HG02610 (cell line): Measurements from ENCODE around the gene UBE2J1.
"Not testable (repeated sequence)": the region's sequence is repeated elsewhere in the genome, so short reads cannot be mapped to it uniquely, and the experiment has no call there.

Experiments used
- ATAC-seq: cut with Tn5 transposase; IDR thresholded peaks from one replicate; pipeline ENCODE4 v1.9.1; 2021; ENCODE audit warnings: mild to moderate bottlenecking, moderate library complexity; ENCODE audit not compliant: unreplicated experiment

Gene UBE2J1

DNA sequence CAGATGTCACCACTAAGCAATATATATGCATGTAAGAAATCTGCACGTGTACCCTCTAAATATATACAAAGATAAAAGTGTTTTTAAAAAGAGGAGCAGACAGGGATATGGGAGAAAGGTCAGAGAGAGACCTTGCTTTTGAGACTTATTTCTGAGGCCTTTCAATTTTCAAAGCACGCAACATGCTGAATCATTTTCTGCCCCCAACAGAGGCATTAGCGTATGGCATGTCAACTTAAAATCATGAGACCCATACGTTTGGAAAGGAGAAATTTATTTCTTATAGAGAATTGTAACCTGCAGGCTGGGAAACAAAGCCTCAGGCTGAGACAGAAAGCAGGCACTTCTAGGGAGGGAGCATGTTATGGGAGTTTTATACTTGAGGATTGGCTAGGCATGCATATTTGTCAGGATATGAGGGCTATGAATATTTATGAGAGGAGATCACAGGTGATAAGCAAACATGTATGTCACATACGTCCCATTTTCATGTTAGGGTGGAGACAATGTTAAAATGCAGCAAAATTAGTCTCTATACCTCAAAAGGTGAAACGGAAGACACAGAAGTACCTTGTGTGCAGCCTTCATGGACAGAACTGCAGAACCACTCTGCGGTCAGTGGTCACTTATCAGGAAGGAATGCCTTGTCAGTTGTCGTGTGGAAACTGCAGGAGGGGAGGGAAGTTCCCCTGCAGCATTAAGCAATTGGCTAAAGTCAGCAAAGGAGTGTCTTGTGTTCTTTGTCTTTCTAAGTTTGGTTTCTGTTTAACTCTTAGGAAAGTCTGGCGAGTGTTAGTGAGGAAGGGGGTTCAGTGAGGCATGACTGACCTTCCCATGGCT lies 31.2 kb downstream of the UBE2J1 start:
- ATAC-seq, result peak; percentile 56

DNA sequence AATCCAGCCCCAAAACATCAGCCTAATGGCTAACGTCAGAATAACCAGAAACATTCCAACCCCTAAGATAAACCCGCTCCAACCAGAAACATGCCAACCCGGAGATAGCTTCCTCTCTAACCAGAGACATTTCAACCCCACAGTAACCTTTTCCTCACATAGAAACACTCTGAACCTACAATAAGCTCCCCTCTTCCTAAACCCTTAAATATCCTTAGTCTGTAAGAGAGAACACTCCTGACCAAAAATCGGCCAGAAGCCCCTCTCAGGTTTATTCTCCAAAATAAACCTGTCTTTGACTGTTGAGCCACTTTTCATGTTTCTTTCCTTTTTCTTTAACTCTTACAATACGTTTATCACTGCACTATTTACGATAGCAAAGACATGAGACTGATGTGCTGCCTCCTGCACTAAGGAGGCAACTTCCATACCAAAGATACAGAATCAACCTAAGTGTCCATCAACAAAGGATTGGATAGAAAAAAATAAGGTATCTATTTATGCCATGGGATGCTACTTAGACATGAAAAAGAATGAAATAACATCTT lies 32.4 kb downstream of the UBE2J1 start:
- ATAC-seq, result no peak

DNA sequence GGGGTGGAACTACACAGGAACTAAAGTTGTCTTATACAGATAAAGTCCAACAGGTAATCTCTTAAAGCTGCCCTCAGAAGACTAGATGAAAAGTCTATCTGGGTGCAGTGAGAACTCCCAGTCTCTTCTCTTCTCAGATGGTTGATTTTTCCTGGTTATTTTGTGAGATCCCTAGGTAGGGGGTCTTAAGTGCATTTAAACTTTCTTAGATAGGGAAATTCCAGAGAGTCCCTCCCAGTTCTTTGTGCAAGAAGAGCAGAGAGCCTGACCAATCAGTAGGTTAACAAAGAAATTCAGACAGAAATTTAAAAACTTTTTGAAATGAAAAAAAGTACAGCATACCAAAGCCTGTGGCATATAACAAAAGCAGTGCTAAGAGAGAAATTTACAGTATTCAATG lies 35.5 kb downstream of the UBE2J1 start:
- no peak for ATAC-seq

DNA sequence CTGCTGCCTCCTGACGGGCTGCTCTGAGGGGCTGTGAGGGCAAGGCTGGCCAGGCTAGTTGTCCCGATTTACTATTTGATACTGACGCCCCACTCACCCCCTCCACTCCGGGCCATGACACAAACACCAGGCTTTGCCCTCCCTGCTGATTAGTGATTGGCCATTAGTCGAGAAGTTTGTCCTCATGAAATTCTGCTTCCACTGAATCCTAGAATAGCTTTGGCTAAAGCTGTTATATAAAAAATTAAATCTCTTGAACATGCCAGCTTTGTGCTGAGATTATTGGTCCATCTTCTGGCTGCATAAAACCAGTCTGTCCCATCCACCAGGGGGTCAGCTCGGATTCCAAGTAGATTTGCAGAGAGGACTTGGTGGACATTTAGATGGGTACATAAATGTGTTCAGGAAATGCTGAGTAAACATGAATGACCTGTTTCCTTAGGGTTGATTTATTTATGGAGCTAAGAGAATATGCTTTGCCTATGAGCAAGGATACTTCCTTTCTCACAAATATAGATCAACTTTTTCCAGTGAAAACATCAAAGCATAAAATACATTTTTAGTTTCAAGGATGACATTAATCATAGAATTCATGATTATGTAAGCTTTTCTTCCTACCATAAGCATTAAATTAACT lies 37.2 kb downstream of the UBE2J1 start, which contains the start of gene GABRR2:
Gene GABRR2 (minus strand): TSS at position 51 of the 637 bp plus-strand sequence. CDS start 134 bp downstream, outside the sequence.
- no peak for ATAC-seq

DNA sequence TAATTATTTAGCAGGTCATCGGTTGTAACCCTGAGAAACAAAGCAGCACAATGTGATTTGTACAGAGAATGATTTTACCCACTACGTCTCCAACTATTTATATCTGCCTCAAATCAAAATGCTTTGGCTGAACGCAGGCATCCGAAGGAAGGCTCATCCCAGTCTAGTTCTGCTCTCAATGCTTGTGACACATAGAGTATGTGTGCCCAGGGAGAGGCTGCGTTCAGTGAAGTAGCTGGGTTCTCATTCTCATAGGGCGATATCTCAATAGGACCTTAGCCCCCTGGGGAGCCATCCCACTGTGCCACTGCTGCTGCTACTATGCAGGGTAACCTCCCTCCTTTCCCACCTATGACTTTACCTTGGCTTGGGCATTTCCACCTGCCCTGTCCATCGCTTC lies 37.8 kb downstream of the UBE2J1 start:
- no peak for ATAC-seq

DNA sequence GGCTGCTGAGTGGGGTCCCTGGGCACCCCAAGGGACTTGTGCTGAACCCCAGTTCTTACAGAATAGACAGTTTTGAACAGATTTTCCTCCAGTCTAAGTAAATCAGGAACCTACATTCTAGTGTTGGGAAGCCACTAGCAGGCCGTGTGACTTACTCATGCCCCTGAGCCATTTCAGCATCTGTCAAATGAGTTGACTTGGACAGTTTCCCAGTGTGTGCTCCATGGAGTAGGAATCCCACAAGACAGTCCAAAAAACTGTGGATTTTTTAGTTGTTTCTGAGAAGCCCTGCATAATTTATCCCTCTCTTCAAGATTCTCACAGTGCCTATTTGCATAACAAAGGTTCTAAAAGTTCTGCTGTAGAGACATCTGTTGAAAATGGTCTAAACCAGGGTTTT lies 39.5 kb downstream of the UBE2J1 start:
- no peak for ATAC-seq

DNA sequence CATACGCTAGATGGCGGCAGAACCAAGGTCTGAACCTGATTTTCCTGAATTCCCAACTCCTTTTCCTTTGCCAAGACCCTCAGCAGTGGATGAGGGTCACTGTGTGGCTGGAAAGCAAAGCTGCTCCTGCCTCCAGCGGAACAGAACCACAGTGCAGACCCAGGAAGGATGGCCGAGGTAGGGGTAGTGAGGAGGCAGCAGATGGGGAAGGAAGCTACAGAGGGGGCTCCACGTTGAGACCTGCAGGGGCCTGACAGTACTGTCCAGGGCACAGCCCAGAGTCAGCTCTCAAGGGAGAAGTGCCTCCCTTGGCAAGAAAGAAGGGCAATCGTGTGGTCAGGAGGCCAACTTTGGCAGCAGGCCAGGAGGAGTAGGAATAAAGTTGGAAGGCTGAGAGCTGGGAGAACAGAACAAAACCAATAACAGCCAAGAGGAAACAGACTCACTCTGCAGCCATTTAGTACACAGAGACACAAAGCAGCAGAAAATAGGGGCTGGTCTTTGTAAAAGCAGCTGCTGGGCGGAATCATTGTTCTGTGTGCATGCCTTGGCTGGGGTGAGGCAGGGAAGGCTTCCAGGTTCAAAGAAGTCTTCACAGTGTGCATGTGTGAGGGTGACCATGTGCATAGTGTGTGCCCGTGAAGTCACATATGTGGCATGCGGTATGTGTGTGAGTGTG lies 40.5 kb downstream of the UBE2J1 start:
- ATAC-seq, result no peak

DNA sequence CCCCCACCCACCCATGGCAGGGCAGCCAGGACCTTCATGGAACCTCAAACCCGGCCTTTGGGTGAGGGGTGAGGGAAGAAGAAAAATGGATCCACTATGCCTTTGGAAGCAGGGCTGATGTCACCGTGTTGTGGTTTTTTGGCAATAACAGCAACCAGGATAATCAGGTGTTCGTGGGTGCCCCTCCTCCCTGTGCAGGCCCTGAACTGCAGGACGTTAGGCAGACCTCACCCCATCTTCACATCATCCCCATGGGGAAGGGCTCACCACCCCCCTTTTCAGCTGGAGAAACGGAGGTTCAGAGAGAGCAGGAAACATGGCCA lies 41.0 kb downstream of the UBE2J1 start:
- ATAC-seq, result no peak

DNA sequence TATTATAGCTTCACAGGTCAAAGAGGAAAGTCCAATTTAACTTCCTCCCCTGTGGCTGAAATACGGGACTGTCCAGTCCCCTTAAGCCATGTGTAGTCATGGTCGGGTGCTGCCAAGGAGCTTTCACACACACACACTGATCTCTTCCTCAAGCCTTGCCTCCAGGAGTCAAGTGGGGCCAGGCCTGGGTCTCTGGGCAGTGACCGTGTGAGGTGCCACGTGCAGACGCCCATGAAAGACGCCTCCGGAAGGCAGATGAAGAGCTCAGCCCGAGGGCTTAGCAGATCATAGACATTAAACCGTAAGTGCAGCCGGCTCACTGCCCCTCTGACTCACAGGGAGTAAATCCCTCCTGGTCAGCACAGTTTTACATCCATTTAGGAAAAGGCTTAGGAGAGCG lies 41.6 kb downstream of the UBE2J1 start:
- no peak for ATAC-seq

DNA sequence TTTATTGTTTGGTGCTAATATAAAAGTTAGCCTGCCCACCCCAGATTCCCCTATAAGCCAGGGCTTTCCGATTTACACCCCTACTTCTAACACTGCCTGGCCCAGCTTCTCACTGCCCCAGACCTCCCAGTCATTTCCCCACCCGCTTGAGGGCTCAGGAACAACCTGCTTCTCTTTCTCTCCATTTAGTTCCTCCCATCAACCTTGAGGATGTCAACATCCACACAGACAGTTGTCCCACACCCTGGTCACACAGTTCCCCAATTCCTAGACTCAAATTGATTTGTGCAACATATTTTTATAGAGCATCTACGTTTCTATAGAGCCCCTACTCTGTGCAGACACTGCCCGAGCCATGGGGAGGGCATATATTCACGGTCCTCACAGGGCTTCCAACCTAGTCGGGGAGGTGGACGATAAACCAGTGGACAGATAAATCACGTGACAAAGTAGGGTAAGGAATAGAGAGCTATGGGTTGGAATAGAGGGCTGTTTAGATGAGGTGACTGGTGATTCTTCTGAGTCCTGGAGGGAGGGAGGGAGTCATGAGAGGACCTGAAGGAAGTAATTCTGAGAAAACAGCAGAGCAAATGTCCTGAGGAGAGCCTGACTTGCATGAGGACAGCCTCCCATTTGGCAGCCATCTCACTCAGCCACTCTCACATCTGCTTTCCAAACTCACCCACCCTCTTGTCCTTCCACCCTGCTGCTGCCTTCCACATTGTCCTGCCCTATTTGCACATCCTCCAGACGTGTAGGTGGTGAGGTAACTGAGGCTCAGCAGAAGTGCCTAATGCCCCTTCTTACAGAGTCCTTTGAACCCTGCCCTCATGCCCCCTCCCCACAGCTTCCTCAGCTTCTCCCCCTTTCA lies 43.8 kb downstream of the UBE2J1 start:
- ATAC-seq, result no peak

DNA sequence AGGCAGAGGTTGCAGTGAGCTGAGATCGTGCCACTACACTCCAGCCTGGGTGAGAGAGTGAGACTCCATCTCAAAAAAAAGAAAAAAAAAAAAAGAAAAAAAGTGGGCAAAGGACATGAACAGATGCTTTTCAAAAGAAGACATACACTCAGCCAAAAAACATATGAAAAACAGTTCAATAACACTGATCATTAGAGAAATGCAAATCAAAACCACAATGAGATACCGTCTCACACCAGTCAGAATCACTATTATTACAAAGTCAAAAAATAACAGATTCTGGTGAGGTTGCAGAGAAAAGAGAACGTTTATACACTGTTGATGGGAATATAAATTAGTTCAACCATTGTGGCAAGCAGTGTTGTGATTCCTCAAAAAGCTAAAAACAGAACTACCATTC lies 48.0 kb downstream of the UBE2J1 start:
- ATAC-seq, result not testable (repeated sequence)

DNA sequence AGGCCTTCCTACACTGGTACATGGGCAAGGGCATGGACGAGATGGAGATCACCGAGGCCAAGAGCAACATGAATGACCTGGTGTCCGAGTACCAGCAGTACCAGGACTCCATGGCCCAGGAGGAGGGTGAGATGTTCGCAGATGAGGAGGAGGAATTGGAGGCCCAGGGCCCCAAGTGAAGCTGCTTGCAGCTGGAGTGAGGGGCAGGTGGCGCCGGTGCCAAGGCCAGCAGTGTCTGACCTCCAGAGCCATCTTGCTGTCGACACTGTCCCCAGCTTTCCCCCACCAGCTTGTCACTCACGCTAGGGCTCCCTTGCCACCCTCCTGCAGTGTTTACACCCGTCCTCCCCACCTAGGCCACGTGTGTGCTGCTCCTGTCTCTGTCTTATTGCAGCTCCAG lies 49.6 kb downstream of the UBE2J1 start:
- no peak for ATAC-seq

DNA sequence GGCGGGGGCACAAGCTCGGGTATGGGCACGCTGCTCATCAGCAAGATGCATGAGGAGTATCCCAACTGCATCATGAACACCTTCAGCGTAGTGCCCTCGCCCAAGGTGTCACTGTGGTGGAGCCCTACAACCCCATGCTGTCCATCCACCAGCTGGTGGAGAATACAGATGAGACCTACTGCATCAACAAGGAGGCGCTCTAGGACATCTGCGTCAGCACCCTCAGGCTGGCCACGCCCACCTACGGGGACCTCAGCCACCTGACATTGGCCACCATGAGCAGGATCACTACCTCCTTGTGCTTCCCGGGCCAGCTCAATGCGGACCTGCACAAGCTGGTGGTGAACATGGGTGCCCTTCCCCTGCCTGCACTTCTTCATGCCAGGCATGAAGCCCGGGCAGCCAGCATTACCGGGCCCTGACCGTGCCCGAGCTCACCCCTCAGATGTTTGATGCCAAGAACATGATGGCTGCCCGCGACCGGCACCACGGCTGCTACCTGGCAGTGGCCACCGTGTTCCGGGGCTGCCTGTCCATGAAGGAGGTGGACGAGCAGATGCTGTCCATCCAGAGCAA lies 50.2 kb downstream of the UBE2J1 start:
- ATAC-seq, result no peak

DNA sequence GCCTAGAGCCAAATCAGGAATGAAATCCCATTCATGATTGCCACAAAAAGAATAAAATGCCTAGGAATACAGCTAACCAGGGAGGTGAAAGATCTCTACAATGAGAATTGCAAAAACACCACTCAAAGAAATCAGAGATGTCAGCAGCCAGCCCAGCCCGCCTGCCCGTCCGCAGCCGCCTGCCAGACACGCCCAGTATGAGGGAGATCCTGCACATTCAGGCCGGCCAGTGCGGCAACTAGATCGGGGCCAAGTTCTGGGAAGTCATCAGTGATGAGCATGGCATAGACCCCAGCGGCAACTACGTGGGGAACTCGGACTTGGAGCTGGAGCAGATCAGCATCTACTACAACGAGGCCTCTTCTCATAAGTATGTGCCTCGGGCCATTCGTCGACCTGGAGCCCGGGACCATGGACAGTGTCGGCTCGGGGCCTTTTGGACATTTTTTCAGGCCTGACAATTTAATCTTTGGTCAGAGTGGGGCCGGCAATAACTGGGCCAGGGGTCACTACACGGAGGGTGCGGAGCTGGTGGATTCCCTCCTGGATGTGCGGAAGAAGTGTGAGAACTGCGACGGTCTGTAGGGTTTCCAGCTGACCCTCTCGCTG lies 50.8 kb downstream of the UBE2J1 start:
- no peak for ATAC-seq

DNA sequence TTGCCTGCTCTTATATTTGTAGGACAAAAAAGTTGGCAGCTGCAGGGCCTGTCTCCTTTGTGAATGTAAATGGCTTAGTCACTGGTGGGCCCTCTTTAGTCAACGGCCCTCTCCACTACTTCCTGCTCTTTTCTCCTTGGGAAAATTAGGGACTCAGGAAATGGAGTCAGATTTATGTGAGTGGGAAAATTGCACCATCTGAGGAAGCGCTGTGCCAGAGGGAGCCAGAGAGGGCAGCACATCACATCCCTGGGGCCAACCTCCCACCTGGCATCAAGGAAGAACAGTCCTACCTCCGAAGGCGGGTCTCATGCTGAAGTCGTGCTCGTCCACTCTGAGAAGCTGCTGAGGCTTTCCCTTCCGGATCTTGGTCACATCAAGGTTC lies 53.1 kb downstream of the UBE2J1 start:
- ATAC-seq, result no peak

DNA sequence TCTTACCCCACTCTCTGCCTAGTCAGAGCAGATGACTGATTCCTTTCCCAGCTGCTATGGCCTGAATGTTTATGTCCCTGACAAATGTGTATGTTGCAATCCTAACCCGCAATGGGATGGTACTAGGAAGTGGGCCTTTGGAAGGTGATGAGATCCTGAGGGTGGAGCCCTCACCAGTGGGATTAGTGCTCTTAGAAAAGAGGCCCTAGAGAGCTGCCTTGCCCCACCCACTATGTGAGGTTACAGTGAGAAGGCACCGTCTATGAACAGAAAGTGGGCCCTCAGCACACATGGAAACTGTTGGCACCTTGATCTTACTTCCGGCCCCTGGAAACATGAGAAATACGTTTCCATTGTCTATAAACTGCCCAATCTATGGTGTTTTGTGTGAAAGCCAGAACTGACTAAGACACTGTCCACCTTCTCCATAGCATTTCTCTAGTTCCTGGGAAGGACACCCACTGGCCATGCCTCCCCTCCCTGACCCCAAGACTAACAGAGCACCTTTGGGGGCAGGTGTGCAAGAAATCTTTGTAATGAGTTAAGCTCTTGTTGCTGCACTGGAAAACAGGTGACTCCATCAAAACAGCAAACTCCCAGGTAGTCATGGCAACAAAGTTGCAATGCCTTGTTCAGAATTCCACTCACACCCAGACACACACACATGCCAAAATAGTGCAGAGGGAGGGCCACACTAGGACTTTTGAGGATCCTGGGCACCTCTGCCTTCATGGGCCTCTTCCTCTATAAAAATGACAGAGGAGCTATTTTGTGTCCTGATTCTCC lies 53.6 kb downstream of the UBE2J1 start:
- ATAC-seq, result peak; percentile 64

DNA sequence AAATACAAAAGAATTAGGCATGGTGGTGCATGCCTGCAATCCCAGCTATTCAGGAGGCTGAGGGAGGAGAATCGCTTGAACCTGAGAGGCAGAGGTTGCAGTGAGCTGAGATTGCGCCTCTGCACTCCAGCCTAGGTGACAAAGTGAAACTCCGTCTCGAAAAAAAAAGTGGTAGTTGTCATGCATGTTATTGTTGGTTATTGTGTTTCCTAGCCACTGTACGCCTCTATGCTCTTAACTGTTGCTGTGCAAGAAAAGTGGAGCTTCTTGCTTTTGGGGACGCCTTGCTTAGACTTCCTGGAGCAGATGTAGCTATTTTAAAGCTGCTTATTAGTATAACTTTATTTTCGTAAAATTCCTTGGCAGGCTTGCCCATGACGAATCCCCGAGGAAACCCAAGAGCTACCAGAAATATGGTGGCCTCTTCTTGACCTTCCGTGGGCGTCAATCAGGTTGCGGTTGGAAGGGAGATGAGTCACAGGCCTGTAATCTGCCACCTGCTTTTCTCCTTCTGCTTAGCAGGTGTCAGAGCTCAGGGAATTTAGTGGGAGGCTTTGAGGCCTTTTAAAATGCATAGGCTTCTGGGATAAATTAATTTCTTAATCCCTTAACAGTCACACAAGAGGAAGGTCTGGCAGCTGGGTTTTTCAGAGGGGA lies 54.7 kb downstream of the UBE2J1 start:
- peak; percentile 88 for ATAC-seq

DNA sequence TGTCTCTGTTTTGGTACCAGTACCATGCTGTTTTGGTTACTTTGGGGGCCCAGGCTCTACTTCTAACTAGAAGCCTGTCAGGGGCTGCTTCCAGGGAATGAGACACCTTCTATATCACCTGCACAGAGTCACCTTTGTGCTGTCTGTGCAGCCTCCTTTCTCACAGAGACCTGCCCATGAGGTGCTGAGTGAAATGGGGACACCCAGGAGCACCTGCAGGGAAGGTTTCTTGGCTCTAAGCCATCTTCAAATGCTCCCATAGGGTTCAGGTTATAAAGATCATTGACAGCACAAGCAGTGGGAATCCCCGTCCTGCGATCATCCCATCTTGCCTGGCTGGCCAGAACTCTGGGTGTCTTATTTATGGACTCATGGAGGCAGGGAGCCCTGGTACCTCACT lies 56.5 kb downstream of the UBE2J1 start:
- no peak for ATAC-seq

DNA sequence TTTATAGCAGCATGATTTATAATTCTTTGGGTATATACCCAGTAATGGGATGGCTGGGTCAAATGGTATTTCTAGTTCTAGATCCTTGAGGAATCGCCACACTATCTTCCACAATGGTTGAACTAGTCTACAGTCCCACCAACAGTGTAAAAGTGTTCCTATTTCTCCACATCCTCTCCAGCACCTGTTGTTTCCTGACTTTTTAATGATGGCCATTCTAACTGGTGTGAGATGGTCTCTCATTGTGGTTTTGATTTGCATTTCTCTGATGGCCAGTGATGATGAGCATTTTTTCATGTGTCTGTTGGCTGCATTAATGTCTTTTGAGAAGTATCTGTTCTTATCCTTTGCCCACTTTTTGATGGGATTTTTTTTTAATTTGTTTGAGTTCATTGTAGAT lies 57.4 kb downstream of the UBE2J1 start:
- ATAC-seq, result not testable (repeated sequence)
